Gastrocnemius medialis (tissue), 4 donors: Measurements from ENCODE around the gene HTR1D. TPM values are rescaled to one million over a fixed set of nuclear protein-coding genes. Genes with fewer than 3 reads are reported as not detected.

Source experiments
- ATAC-seq, 2 donors: fragments of 150-250 bp; one replicate each; pipeline ENCODE4 v1.9.1; 2016
- DNase-seq, 2 donors: peaks; one replicate each; pipeline ENCODE4 v3.0.0-alpha.2; 2019
- H3K27ac ChIP-seq, 4 donors: fragments of 200-600 bp; sonication (generic); 1 replicate in 1 of 4; 2 replicates in 3 of 4; pipeline ENCODE4 v1.5.1; 2016 to 2018; ENCODE audit warnings: mild to moderate bottlenecking in 2 of 4, moderate library complexity in 1 of 4
- H3K27me3 ChIP-seq, 3 donors: fragments of 200-600 bp; sonication (generic) in 2 of 3; 1 replicate in 1 of 3; 2 replicates in 2 of 3; pipeline versions ENCODE4 v1.5.1 to v1.6.0; 2016 to 2019; ENCODE audit warnings: mild to moderate bottlenecking in 1 of 3, moderate library complexity in 1 of 3
- H3K36me3 ChIP-seq, 2 donors: fragments of 200-600 bp; sonication (generic) in 1 of 2; one replicate each; pipeline ENCODE4 v1.5.1; 2017 to 2018
- H3K4me1 ChIP-seq, 2 donors: fragments of 200-600 bp; sonication (generic) in 1 of 2; one replicate each; pipeline ENCODE4 v1.5.1; 2016 to 2017; ENCODE audit warnings: mild to moderate bottlenecking in 2 of 2
- H3K4me3 ChIP-seq, 4 donors: fragments of 200-600 bp; sonication (generic) in 3 of 4; 1 replicate in 1 of 4; 2 replicates in 3 of 4; pipeline ENCODE4 v1.5.1; 2016 to 2019; ENCODE audit warnings: mild to moderate bottlenecking in 2 of 4
- H3K9me3 ChIP-seq, 3 donors: fragments of 200-600 bp; sonication (generic) in 2 of 3; 1 replicate in 1 of 3; 2 replicates in 2 of 3; pipeline ENCODE4 v1.5.1; 2016 to 2019
- POLR2A ChIP-seq, 2 donors: fragments of 450-650 bp; IDR thresholded peaks; one replicate each; pipeline ENCODE4 v1.6.1; 2017; ENCODE audit warnings: antibody characterized with exemption in 2 of 2, mild to moderate bottlenecking in 2 of 2, moderate library complexity in 2 of 2
- in situ Hi-C, 4 donors: fragments of 200-750 bp; cut with MboI; loops; one replicate each; pipeline versions ENCODE4 v1.15.0 to v1.8.0; 2017; ENCODE audit warnings: low sequenced_read_pairs in 4 of 4
- intact Hi-C: fragments of 100-400 bp; cut with DNase I; formaldehyde crosslinking; loops from one replicate; pipeline ENCODE4 v1.15.1; 2023; ENCODE audit warnings: low total_unique reads
- total RNA-seq, 4 donors: library from RNA; depleted of rRNA; stranded (reverse); fragments of >200 nt; gene quantifications; one replicate each; pipeline versions ENCODE4 v1.1.0 to v1.2.3, GENCODE V29; 2016
- TF ChIP-seq, protein P1 (sequence below), 5 experiments: fragments of 450-650 bp in 3 of 5; fragments of 200-600 bp in 2 of 5; sonication (generic) in 2 of 5; IDR thresholded peaks in 4 of 5; conservative IDR thresholded peaks in 1 of 5; 1 replicate in 4 of 5; 2 replicates in 1 of 5; pipeline ENCODE4 v1.5.1; 2016 to 2019; ENCODE audit warnings: antibody characterized with exemption in 5 of 5, mild to moderate bottlenecking in 3 of 5, moderate library complexity in 3 of 5

The HTR1D gene
- total RNA-seq, 4 donors from 2014 or later: not detected

DNA sequence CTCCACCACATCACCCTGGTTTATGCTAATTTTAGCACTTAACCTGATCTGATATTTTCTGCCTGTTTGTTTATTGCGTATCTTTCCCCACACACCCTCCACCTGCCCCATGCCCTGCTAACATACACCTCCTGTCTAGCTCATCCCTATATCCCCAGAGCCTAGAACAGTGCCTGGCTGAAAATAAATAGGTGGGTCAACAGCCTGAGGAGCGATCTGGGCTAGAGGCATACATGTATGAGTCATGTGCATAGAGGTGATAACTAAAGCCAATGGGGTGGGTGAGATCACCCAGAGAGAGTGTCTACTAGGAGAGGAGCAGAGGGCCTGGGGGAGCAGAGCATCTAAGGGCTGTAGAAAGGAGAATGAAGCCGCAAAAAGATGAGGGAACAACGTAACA, 2.7 kb downstream of the HTR1D start:
- Histone ChIP-seq H3K4me3 (no peak overlapping the region), H3K4me1 (peaks cover 0 to 6% of the 10 kb centered on the region in 2 donors), H3K27ac (no peak overlapping the region), H3K36me3 (no peaks in the 10 kb centered on the region), H3K27me3 (peaks cover 21 to 42% (median 38%) of the 10 kb centered on the region in 3 donors), H3K9me3 (no peaks in the 10 kb centered on the region)
- in situ Hi-C loops (no loop called here), intact Hi-C loops (no loop called here)
- TF ChIP-seq, protein P1, sequence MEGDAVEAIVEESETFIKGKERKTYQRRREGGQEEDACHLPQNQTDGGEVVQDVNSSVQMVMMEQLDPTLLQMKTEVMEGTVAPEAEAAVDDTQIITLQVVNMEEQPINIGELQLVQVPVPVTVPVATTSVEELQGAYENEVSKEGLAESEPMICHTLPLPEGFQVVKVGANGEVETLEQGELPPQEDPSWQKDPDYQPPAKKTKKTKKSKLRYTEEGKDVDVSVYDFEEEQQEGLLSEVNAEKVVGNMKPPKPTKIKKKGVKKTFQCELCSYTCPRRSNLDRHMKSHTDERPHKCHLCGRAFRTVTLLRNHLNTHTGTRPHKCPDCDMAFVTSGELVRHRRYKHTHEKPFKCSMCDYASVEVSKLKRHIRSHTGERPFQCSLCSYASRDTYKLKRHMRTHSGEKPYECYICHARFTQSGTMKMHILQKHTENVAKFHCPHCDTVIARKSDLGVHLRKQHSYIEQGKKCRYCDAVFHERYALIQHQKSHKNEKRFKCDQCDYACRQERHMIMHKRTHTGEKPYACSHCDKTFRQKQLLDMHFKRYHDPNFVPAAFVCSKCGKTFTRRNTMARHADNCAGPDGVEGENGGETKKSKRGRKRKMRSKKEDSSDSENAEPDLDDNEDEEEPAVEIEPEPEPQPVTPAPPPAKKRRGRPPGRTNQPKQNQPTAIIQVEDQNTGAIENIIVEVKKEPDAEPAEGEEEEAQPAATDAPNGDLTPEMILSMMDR (IDR thresholded peaks at IDR 0.05 in 4 of 5, conservative IDR thresholded peaks at IDR 0.05 in 1 of 5): no peak
- no peak for TF ChIP-seq POLR2A (IDR thresholded peaks at IDR 0.05)
- no peak for ATAC-seq
- no peak for DNase-seq

GRCh38 chr1:23211955-23212354, 5.3 kb downstream of the HTR1D start:
- H3K36me3 ChIP-seq: no peaks in the 10 kb centered on the region
- H3K4me3 ChIP-seq: no peak overlapping the region
- no peaks in the 10 kb centered on the region for H3K9me3 ChIP-seq
- in situ Hi-C loops (no loop called here), intact Hi-C loops (no loop called here)
- peaks cover 13 to 18% (median 18%) of the 10 kb centered on the region in 3 donors for H3K27me3 ChIP-seq
- TF ChIP-seq, protein P1 (IDR thresholded peaks at IDR 0.05 in 4 of 5, conservative IDR thresholded peaks at IDR 0.05 in 1 of 5): no peak
- TF ChIP-seq POLR2A (IDR thresholded peaks at IDR 0.05): no peak
- ATAC-seq (no peak), DNase-seq (no peak)
- no peak overlapping the region for H3K27ac ChIP-seq
- no peaks in the 10 kb centered on the region for H3K4me1 ChIP-seq

DNA sequence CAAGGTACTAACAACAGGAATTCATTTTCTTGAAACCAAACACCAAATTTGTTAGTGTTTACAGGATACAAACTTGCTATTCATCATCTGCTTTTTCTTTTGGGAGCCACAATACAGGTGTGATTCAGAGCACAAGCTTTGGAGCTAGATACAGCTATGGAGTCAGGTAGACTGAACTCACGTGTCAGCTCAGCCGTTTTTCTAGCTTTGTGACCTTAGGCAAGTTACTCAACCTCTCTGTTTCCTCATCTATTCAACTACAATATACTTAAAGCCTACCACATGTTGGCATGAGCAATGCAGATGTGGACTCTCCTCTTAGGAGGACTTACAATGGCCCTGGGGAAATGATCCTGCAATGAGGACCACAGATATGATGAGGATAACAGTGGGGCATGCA, 6.3 kb downstream of the HTR1D start:
- Histone ChIP-seq H3K4me3 (no peak overlapping the region), H3K36me3 (no peaks in the 10 kb centered on the region), H3K9me3 (no peaks in the 10 kb centered on the region), H3K27ac (no peak overlapping the region), H3K4me1 (no peaks in the 10 kb centered on the region), H3K27me3 (peaks cover 3 to 8% (median 8%) of the 10 kb centered on the region in 3 donors)
- DNase-seq (no peak), ATAC-seq (no peak)
- TF ChIP-seq POLR2A (IDR thresholded peaks at IDR 0.05): no peak
- TF ChIP-seq, protein P1 (IDR thresholded peaks at IDR 0.05 in 4 of 5, conservative IDR thresholded peaks at IDR 0.05 in 1 of 5): no peak
- in situ Hi-C loops (no loop called here), intact Hi-C loops (no loop called here)

- in situ Hi-C loops: no loop called here
- Histone ChIP-seq H3K27ac (no peak overlapping the region), H3K36me3 (no peaks in the 10 kb centered on the region), H3K4me1 (no peaks in the 10 kb centered on the region), H3K4me3 (no peak overlapping the region), H3K27me3 (peaks cover 0 to 5% (median 3%) of the 10 kb centered on the region in 3 donors), H3K9me3 (no peaks in the 10 kb centered on the region)
- intact Hi-C loops: no loop called here
- no peak for ATAC-seq
- TF ChIP-seq, protein P1 (IDR thresholded peaks at IDR 0.05 in 4 of 5, conservative IDR thresholded peaks at IDR 0.05 in 1 of 5): no peak
- no peak for TF ChIP-seq POLR2A (IDR thresholded peaks at IDR 0.05)
- DNase-seq: no peak
Measured at GRCh38 chr1:23210351-23210785, 6.9 kb downstream of the HTR1D start.

GRCh38 chr1:23209770-23210169, 7.5 kb downstream of the HTR1D start:
- peaks cover 0 to 5% (median 0%) of the 10 kb centered on the region in 3 donors for H3K27me3 ChIP-seq
- no peak overlapping the region for H3K4me3 ChIP-seq
- no peaks in the 10 kb centered on the region for H3K4me1 ChIP-seq
- H3K9me3 ChIP-seq: no peaks in the 10 kb centered on the region
- intact Hi-C loops (no loop called here), in situ Hi-C loops (no loop called here)
- DNase-seq (no peak), ATAC-seq (no peak)
- no peaks in the 10 kb centered on the region for H3K36me3 ChIP-seq
- H3K27ac ChIP-seq: no peak overlapping the region
- TF ChIP-seq, protein P1 (IDR thresholded peaks at IDR 0.05 in 4 of 5, conservative IDR thresholded peaks at IDR 0.05 in 1 of 5): no peak
- no peak for TF ChIP-seq POLR2A (IDR thresholded peaks at IDR 0.05)
